ENCODE data around the gene MYRIP. TPM values are rescaled to one million over a fixed set of nuclear protein-coding genes. Genes with fewer than 3 reads are reported as not detected.

The MYRIP gene
- polyA plus RNA-seq, 1 of the 3 experiments (the other 2 are of a cell fraction) = 1.2 TPM

GRCh38 chr3:39806820-39807219 is 2.6 kb upstream of the MYRIP start:
- H3K27ac ChIP-seq (ENCODE audit: low read depth in 2 of 2, low read length in 1 of 2) = no peak overlapping the region
- no peak overlapping the region for H3K4me2 ChIP-seq
- CTCF ChIA-PET = interaction anchor here (0.9 kb wide), 1 partner anchor 373 kb away, joined by 3 read pairs; no protein-coding TSS in a partner anchor
- H3K9ac ChIP-seq = no peak overlapping the region
- DNase-seq = no peak
- H3K79me2 ChIP-seq (ENCODE audit: insufficient read depth) = no peaks in the 10 kb centered on the region
- no peaks in the 10 kb centered on the region for H4K20me1 ChIP-seq (ENCODE audit: insufficient read depth)
- no peaks in the 10 kb centered on the region for H3K9me2 ChIP-seq
- POLR2A ChIA-PET = no interaction called here
- no peaks in the 10 kb centered on the region for H3K9me3 ChIP-seq
- peaks cover 16% of the 10 kb centered on the region for H3K27me3 ChIP-seq (ENCODE audit: insufficient read depth)
- H3F3A ChIP-seq (replicated peaks; ENCODE audit: insufficient read depth) = peaks cover 10% of the 10 kb centered on the region
- no peak overlapping the region for H2AFZ ChIP-seq (ENCODE audit: low read depth)
- no peaks in the 10 kb centered on the region for H3K36me3 ChIP-seq (replicated peaks in 1 of 2; ENCODE audit: control insufficient read depth in 1 of 2, insufficient read depth in 2 of 2, low read length in 1 of 2)
- H3K4me3 ChIP-seq (ENCODE audit: low read depth in 2 of 2, low read length in 1 of 2) = no peak overlapping the region
- H3K4me1 ChIP-seq (ENCODE audit: control insufficient read depth in 1 of 2, insufficient read depth in 2 of 2, low read depth in 1 of 2, low read length in 1 of 2) = peaks cover 0 to 16% of the 10 kb centered on the region in 2 experiments; a peak in 1 of 4 replicates
- 87% methylated on average over 1 of the region's 1 CpG for WGBS (ENCODE audit: low lambda C conversion rate)
- TF ChIP-seq PBX3 (IDR thresholded peaks at IDR 0.05) = no peak
- no peak for TF ChIP-seq YY1 (IDR thresholded peaks at IDR 0.05; ENCODE audit: low read depth)
- TF ChIP-seq MAX (IDR thresholded peaks at IDR 0.05; ENCODE audit: low read depth) = no peak
- no peak for TF ChIP-seq SMC3 (IDR thresholded peaks at IDR 0.05; ENCODE audit: low read depth, low read length)
- no peak for TF ChIP-seq USF1 (IDR thresholded peaks at IDR 0.05; ENCODE audit: borderline replicate concordance, low read depth)

- H4K20me1 ChIP-seq (ENCODE audit: insufficient read depth) = no peaks in the 10 kb centered on the region
- TF ChIP-seq YY1 (IDR thresholded peaks at IDR 0.05; ENCODE audit: low read depth) = no peak
- TF ChIP-seq FOXJ3 (CRISPR knock-in tag; IDR thresholded peaks at IDR 0.05) = no peak
- TF ChIP-seq FOXM1 (IDR thresholded peaks at IDR 0.05; ENCODE audit: low read depth) = no peak
- TF ChIP-seq ELF1 (IDR thresholded peaks at IDR 0.05) = no peak
- TF ChIP-seq CTCF (IDR thresholded peaks at IDR 0.05) = no peak
- no peak for TF ChIP-seq SIN3A (IDR thresholded peaks at IDR 0.05; ENCODE audit: borderline replicate concordance, low read depth, low read length)
- TF ChIP-seq MXI1 (IDR thresholded peaks at IDR 0.05; ENCODE audit: low read depth, low read length) = no peak
- TF ChIP-seq SMC3 (IDR thresholded peaks at IDR 0.05; ENCODE audit: low read depth, low read length) = no peak
- TF ChIP-seq USF2 (IDR thresholded peaks at IDR 0.05; ENCODE audit: borderline replicate concordance, low read depth, low read length) = no peak
- no peak for TF ChIP-seq MEF2A (IDR thresholded peaks at IDR 0.05; ENCODE audit: borderline replicate concordance, low read depth)
- no peak for TF ChIP-seq REST (IDR thresholded peaks at IDR 0.05; ENCODE audit: low read depth, low read length)
- no peak for TF ChIP-seq CHD2 (IDR thresholded peaks at IDR 0.05; ENCODE audit: low read length, partially characterized antibody)
- no peak for TF ChIP-seq TCF12 (IDR thresholded peaks at IDR 0.05)
- peaks cover 13% of the 10 kb centered on the region for H3F3A ChIP-seq (replicated peaks; ENCODE audit: insufficient read depth)
- H3K27me3 ChIP-seq (ENCODE audit: insufficient read depth) = peaks cover 16% of the 10 kb centered on the region
- no peaks in the 10 kb centered on the region for H3K79me2 ChIP-seq (ENCODE audit: insufficient read depth)
- 42% methylated on average over 18 of the region's 26 CpGs for WGBS (ENCODE audit: low lambda C conversion rate)
- peak overlapping the region; percentile 57; the same call in 1 of the 2 replicates for H3K4me2 ChIP-seq
- CTCF ChIA-PET = interaction anchor here (0.6 to 1.1 kb wide), 3 partner anchors 12 to 372 kb away, joined by 3 read pairs; no protein-coding TSS in a partner anchor
- no peaks in the 10 kb centered on the region for H3K9me3 ChIP-seq
- H3K4me3 ChIP-seq (ENCODE audit: low read depth in 2 of 2, low read length in 1 of 2) = peak overlapping the region in 1 of 2 experiments; percentile 76; a peak in 2 of 4 replicates
- no peak overlapping the region; a peak in 1 of 4 replicates for H3K27ac ChIP-seq (ENCODE audit: low read depth in 2 of 2, low read length in 1 of 2)
- H3K36me3 ChIP-seq (replicated peaks in 1 of 2; ENCODE audit: control insufficient read depth in 1 of 2, insufficient read depth in 2 of 2, low read length in 1 of 2) = no peaks in the 10 kb centered on the region
- H3K4me1 ChIP-seq (ENCODE audit: control insufficient read depth in 1 of 2, insufficient read depth in 2 of 2, low read depth in 1 of 2, low read length in 1 of 2) = peaks cover 0 to 16% of the 10 kb centered on the region in 2 experiments; a peak in 1 of 4 replicates
- peak overlapping the region; percentile 62; the same call in 1 of the 2 replicates for H2AFZ ChIP-seq (ENCODE audit: low read depth)
- peak; percentile 40 for DNase-seq
- H3K9me2 ChIP-seq = no peaks in the 10 kb centered on the region
- H3K9ac ChIP-seq = no peak overlapping the region
- POLR2A ChIA-PET = no interaction called here
Measured at GRCh38 chr3:39808467-39809180, 785 bp upstream of the MYRIP start.

Measured in SK-N-SH (cell line).